H1 (cell line): ENCODE data around the gene YLPM1. TPM values are rescaled to one million over a fixed set of nuclear protein-coding genes. Genes with fewer than 3 reads are reported as not detected.

Experiments
- CTCF ChIA-PET: fragments of 300-600 bp; sonication (Branson Sonifier 250); formaldehyde crosslinking; loops from one replicate; lab custom pipeline; 2021; ENCODE audit not compliant: partially characterized antibody; lab: Charles Lee
- POLR2A ChIA-PET: fragments of 300-600 bp; sonication (Branson Sonifier 250); formaldehyde crosslinking; loops from one replicate; lab custom pipeline; 2021; ENCODE audit warnings: inconsistent platforms; ENCODE audit not compliant: partially characterized antibody; lab: Charles Lee
- DNase-seq, 2 experiments: peaks; one replicate each; pipeline versions ENCODE4 v3.0.0 to v3.0.0-alpha.2; 2010 to 2022; ENCODE audit warnings: low spot score in 2 of 2, low read depth in 1 of 2, mixed read lengths in 1 of 2
- FAIRE-seq: peaks from 2 replicates; lab custom pipeline; 2011; peaks lifted over from hg19 to GRCh38; lab: Jason Lieb, UNC
- H2AFZ ChIP-seq: 2 replicates; pipeline ENCODE4 v1.8.1; 2012; ENCODE audit warnings: low read length, inconsistent platforms
- H2AK5ac ChIP-seq: 2 replicates; pipeline ENCODE4 v1.6.1; 2013; ENCODE audit warnings: low read depth, low read length
- H2BK120ac ChIP-seq: replicated peaks from 2 replicates; pipeline ENCODE3; 2013; ENCODE audit warnings: low read depth, low read length, inconsistent platforms
- H2BK12ac ChIP-seq: 2 replicates; pipeline ENCODE4 v1.6.1; 2013; ENCODE audit warnings: low read depth, low read length
- H2BK15ac ChIP-seq: 2 replicates; pipeline ENCODE4 v1.6.1; 2013; ENCODE audit warnings: low read length
- H2BK20ac ChIP-seq: 2 replicates; pipeline ENCODE4 v1.6.1; 2013; ENCODE audit warnings: low read length
- H2BK5ac ChIP-seq: 2 replicates; pipeline ENCODE4 v1.6.1; 2013; ENCODE audit warnings: low read depth, low read length
- H3K14ac ChIP-seq: 2 replicates; pipeline ENCODE4 v1.6.1; 2013; ENCODE audit warnings: inconsistent platforms; ENCODE audit not compliant: insufficient read length
- H3K18ac ChIP-seq: 2 replicates; pipeline ENCODE4 v1.6.1; 2013; ENCODE audit warnings: low read length; ENCODE audit errors: extremely low read depth
- H3K23ac ChIP-seq: 2 replicates; pipeline ENCODE4 v1.6.1; 2013; ENCODE audit warnings: inconsistent platforms; ENCODE audit not compliant: insufficient read length
- H3K23me2 ChIP-seq: 2 replicates; pipeline ENCODE4 v1.6.1; 2013; ENCODE audit warnings: low read depth, low read length
- H3K27ac ChIP-seq: 2 replicates; pipeline ENCODE4 v1.6.1; 2011; ENCODE audit warnings: low read depth, low read length, inconsistent platforms
- H3K27me3 ChIP-seq, 4 experiments: replicated peaks in 1 of 4; 1 replicate in 1 of 4; 2 replicates in 3 of 4; pipeline versions ENCODE4 v1.6.1 to v1.8.1; 2011 to 2013; ENCODE audit warnings: low read length in 3 of 4, mild to moderate bottlenecking in 3 of 4, inconsistent platforms in 2 of 4, mixed read lengths in 2 of 4, moderate library complexity in 1 of 4; ENCODE audit not compliant: control insufficient read depth in 3 of 4, insufficient read depth in 3 of 4; ENCODE audit errors: extremely low read depth in 1 of 4
- H3K36me3 ChIP-seq, 4 experiments: 2 replicates each; pipeline versions ENCODE4 v1.6.1 to v1.8.1; 2011 to 2013; ENCODE audit warnings: mild to moderate bottlenecking in 4 of 4, low read length in 3 of 4, moderate library complexity in 2 of 4, control low read depth in 1 of 4, inconsistent platforms in 1 of 4; ENCODE audit not compliant: insufficient read depth in 4 of 4, control insufficient read depth in 2 of 4
- H3K4ac ChIP-seq: replicated peaks from 2 replicates; pipeline ENCODE3; 2013; ENCODE audit warnings: low read length, low read depth, mixed read lengths, inconsistent platforms; ENCODE audit not compliant: insufficient read length
- H3K4me1 ChIP-seq, 4 experiments: replicated peaks in 1 of 4; 1 replicate in 1 of 4; 2 replicates in 3 of 4; pipeline versions ENCODE4 v1.6.1 to v1.8.1; 2011 to 2013; ENCODE audit warnings: low read length in 3 of 4, inconsistent platforms in 2 of 4, mixed read lengths in 1 of 4; ENCODE audit not compliant: insufficient read depth in 4 of 4, control insufficient read depth in 3 of 4
- H3K4me2 ChIP-seq, 2 experiments: 2 replicates each; pipeline versions ENCODE4 v1.6.1 to v1.8.1; 2011 to 2013; ENCODE audit warnings: low read depth in 2 of 2, low read length in 2 of 2, control low read depth in 1 of 2, inconsistent platforms in 1 of 2, mild to moderate bottlenecking in 1 of 2; ENCODE audit not compliant: insufficient read depth in 1 of 2
- H3K4me3 ChIP-seq, 4 experiments: fragments of 200-600, 300-600 bp in 1 of 4; sonication (generic), shearing (Covaris generic), sonication (Bioruptor Twin) in 1 of 4; 2 replicates each; pipeline versions ENCODE4 v1.5.1 to v1.8.1; 2011 to 2016; ENCODE audit warnings: low read length in 4 of 4, low read depth in 3 of 4, control low read depth in 2 of 4, inconsistent platforms in 2 of 4, mild to moderate bottlenecking in 2 of 4, mixed read lengths in 1 of 4, moderate library complexity in 1 of 4; ENCODE audit not compliant: insufficient read depth in 2 of 4; ENCODE audit errors: extremely low read depth in 1 of 4
- H3K56ac ChIP-seq: replicated peaks from 2 replicates; pipeline ENCODE3; 2013; ENCODE audit warnings: low read depth, mild to moderate bottlenecking, mixed read lengths, low read length, inconsistent platforms; ENCODE audit not compliant: insufficient read length
- H3K79me1 ChIP-seq: 2 replicates; pipeline ENCODE4 v1.6.1; 2013; ENCODE audit warnings: low read depth, low read length, control low read depth
- H3K79me2 ChIP-seq, 2 experiments: 2 replicates each; pipeline versions ENCODE4 v1.6.1 to v1.8.1; 2012 to 2013; ENCODE audit warnings: low read length in 2 of 2, mild to moderate bottlenecking in 2 of 2, inconsistent platforms in 1 of 2; ENCODE audit not compliant: insufficient read depth in 2 of 2, control insufficient read depth in 1 of 2
- H3K9ac ChIP-seq, 4 experiments: replicated peaks in 1 of 4; 1 replicate in 1 of 4; 2 replicates in 3 of 4; pipeline versions ENCODE4 v1.6.1 to v1.8.1; 2011 to 2013; ENCODE audit warnings: low read depth in 3 of 4, low read length in 3 of 4, control low read depth in 2 of 4, mild to moderate bottlenecking in 2 of 4, moderate library complexity in 2 of 4, inconsistent platforms in 1 of 4; ENCODE audit errors: extremely low read depth in 1 of 4
- H3K9me3 ChIP-seq, 2 experiments: 2 replicates each; pipeline versions ENCODE4 v1.6.1 to v1.8.1; 2012 to 2013; ENCODE audit warnings: mild to moderate bottlenecking in 2 of 2, moderate library complexity in 2 of 2, control low read depth in 1 of 2, inconsistent platforms in 1 of 2, low read depth in 1 of 2, low read length in 1 of 2, mixed read lengths in 1 of 2; ENCODE audit not compliant: insufficient read depth in 2 of 2
- H4K20me1 ChIP-seq, 2 experiments: replicated peaks in 1 of 2; 2 replicates each; pipeline versions ENCODE3 to v1.8.1; 2011 to 2013; ENCODE audit warnings: inconsistent platforms in 2 of 2, low read length in 2 of 2, mild to moderate bottlenecking in 1 of 2; ENCODE audit not compliant: insufficient read depth in 2 of 2, control insufficient read depth in 1 of 2
- H4K5ac ChIP-seq: 2 replicates; pipeline ENCODE4 v1.6.1; 2013; ENCODE audit warnings: low read length, low read depth, mixed read lengths, inconsistent platforms; ENCODE audit not compliant: insufficient read length
- H4K8ac ChIP-seq: 2 replicates; pipeline ENCODE4 v1.8.0; 2013; ENCODE audit warnings: mild to moderate bottlenecking, moderate library complexity, low read length, inconsistent platforms; ENCODE audit not compliant: insufficient read depth; ENCODE audit errors: extremely low read depth
- H4K91ac ChIP-seq: replicated peaks from 2 replicates; pipeline ENCODE3; 2013; ENCODE audit warnings: low read length, mixed read lengths, inconsistent platforms; ENCODE audit not compliant: insufficient read length
- HDAC6 ChIP-seq: IDR thresholded peaks from one replicate; pipeline ENCODE4 v1.7.1; 2012; ENCODE audit warnings: low read depth, mild to moderate bottlenecking, inconsistent platforms, low read length, moderate library complexity
- SIN3A ChIP-seq, 2 experiments: IDR thresholded peaks in 1 of 2; conservative IDR thresholded peaks in 1 of 2; 2 replicates each; pipeline ENCODE4 v1.6.1; 2011 to 2012; ENCODE audit warnings: low read length in 2 of 2, improper control_type of control experiment in 1 of 2, low read depth in 1 of 2, mild to moderate bottlenecking in 1 of 2
- WGBS, 2 experiments: shearing (Covaris generic) in 1 of 2; methylation state at CpG; one replicate each; pipeline versions ENCODE4 v1.1.6 to v1.1.7; 2013 to 2015; ENCODE audit warnings: low lambda C conversion rate in 2 of 2, mixed read lengths in 2 of 2, inconsistent platforms in 1 of 2, low coverage in 1 of 2, missing lambda C conversion rate in 1 of 2; ENCODE audit not compliant: insufficient replicate concordance in 2 of 2, insufficient coverage in 1 of 2, insufficient read length in 1 of 2; ENCODE audit errors: extremely low coverage in 1 of 2, missing lambda C conversion rate in 1 of 2; 5-methylcytosine and 5-hydroxymethylcytosine counted together
- polyA plus RNA-seq, 7 experiments: library from polyadenylated mRNA; depleted of rRNA in 3 of 7; stranded (reverse) in 5 of 7; unstranded in 2 of 7; fragments of >200 nt in 5 of 7; fragments of 200-250 nt in 2 of 7; gene quantifications; 1 replicate in 5 of 7; 2 replicates in 1 of 7; 4 replicates in 1 of 7; pipeline versions ENCODE4 v1.2.1 to v1.2.3, GENCODE V29; 2011 to 2013; ENCODE audit warnings: missing spikeins in 2 of 7, mixed read lengths in 2 of 7
- total RNA-seq: library from RNA; stranded (reverse); fragmentation: NEBNext Ultra II Directional; extraction: Animal tissue kit (Norgen Biotek cat#: 25700); gene quantifications from 2 replicates; pipeline ENCODE4 v1.2.1, GENCODE V29; 2021

Gene YLPM1
- total and polyA plus RNA-seq, 2 of the 8 experiments (the other 6 are each of a cell fraction or from before 2014, with no cell fraction given), result 13.5 to 71.7 TPM

GRCh38 chr14:74754899-74755298 is 8.2 kb upstream of the YLPM1 start:
- H4K5ac ChIP-seq, result no peak overlapping the region
- no peak overlapping the region for H3K4me2 ChIP-seq
- no peak overlapping the region for H2BK12ac ChIP-seq
- no peak overlapping the region for H2BK120ac ChIP-seq
- no peak overlapping the region for H3K4ac ChIP-seq
- no peaks in the 10 kb centered on the region for H4K20me1 ChIP-seq
- WGBS, 2 experiments, result 79% methylated on average over 7 of the region's 7 CpGs; no CpG with 5 or more reads in 1 of the 2 experiments
- no peak overlapping the region for H2BK5ac ChIP-seq
- H3K79me2 ChIP-seq, result no peaks in the 10 kb centered on the region
- no peaks in the 10 kb centered on the region for H3K79me1 ChIP-seq
- TF ChIP-seq SIN3A (conservative IDR thresholded peaks at IDR 0.05 in 1 of 2, IDR thresholded peaks at IDR 0.05 in 1 of 2; ENCODE audit: low read depth in 1 of 2, low read length in 2 of 2), result no peak
- no peak for TF ChIP-seq HDAC6
- ChIA-PET CTCF (interaction anchor here (0.6 to 2.2 kb wide), 2 partner anchors 8 to 11 kb away, joined by 4 to 11 read pairs; partner anchors contain the start of gene YLPM1), POLR2A (interaction anchor here (2.7 kb wide), 1 partner anchor 8 kb away, joined by 17 read pairs; the partner anchor contains the start of gene YLPM1)
- FAIRE-seq, result no peak
- H2AFZ ChIP-seq, result no peak overlapping the region
- H3K18ac ChIP-seq, result no peak overlapping the region
- 0 out of 4 replicates have a peak, but pooled peaks cover 7% of the 10 kb centered on the region in 2 experiments for H3K9me3 ChIP-seq
- H3K27me3 ChIP-seq, result no peaks in the 10 kb centered on the region
- no peak overlapping the region for H2BK15ac ChIP-seq
- H3K4me3 ChIP-seq, result no peak overlapping the region
- DNase-seq, result no peak
- no peaks in the 10 kb centered on the region for H3K36me3 ChIP-seq
- H4K8ac ChIP-seq, result no peak overlapping the region; the same call in 1 of the 2 replicates
- H3K56ac ChIP-seq, result no peak overlapping the region
- no peaks in the 10 kb centered on the region for H3K4me1 ChIP-seq
- no peak overlapping the region for H3K27ac ChIP-seq
- no peaks in the 10 kb centered on the region for H3K23me2 ChIP-seq
- H3K9ac ChIP-seq, result no peak overlapping the region
- no peak overlapping the region for H2BK20ac ChIP-seq
- no peak overlapping the region for H4K91ac ChIP-seq
- no peak overlapping the region for H3K14ac ChIP-seq
- H2AK5ac ChIP-seq, result no peak overlapping the region
- no peak overlapping the region for H3K23ac ChIP-seq
